T-helper 1 cell treated with Interleukin-12 subunit alpha and Interleukin-12 subunit beta and Interleukin-4 antibody, amounts not matched to agents 30 ng/mL and 1 ng/mL, for 36 hours (primary cell): Measurements from ENCODE around the gene BRS3. TPM values are rescaled to one million over a fixed set of nuclear protein-coding genes. Genes with fewer than 3 reads are reported as not detected.
"Not testable (repeated sequence)": the region's sequence is repeated elsewhere in the genome, so short reads cannot be mapped to it uniquely, and the experiment has no call there.

ENCODE experiments used
- intact Hi-C: fragments of 100-400 bp; cut with micrococcal nuclease; formaldehyde crosslinking; loops from one replicate; pipeline ENCODE4 v1.15.1; 2024
- total RNA-seq: library from RNA; stranded (reverse); gene quantifications from 2 replicates; pipeline ENCODE4 v1.2.3, GENCODE V29; 2022

Gene BRS3
- not detected in 2 replicates for total RNA-seq

- intact Hi-C loops: no loop called here
Measured at GRCh38 chrX:136487647-136488046, at the start of gene BRS3. TSS of gene BRS3 (plus strand) at chrX:136487947. CDS start at chrX:136488115, 168 bp downstream.

GRCh38 chrX:136438192-136438591, 49.6 kb upstream of the BRS3 start:
- intact Hi-C loops: no loop called here

DNA sequence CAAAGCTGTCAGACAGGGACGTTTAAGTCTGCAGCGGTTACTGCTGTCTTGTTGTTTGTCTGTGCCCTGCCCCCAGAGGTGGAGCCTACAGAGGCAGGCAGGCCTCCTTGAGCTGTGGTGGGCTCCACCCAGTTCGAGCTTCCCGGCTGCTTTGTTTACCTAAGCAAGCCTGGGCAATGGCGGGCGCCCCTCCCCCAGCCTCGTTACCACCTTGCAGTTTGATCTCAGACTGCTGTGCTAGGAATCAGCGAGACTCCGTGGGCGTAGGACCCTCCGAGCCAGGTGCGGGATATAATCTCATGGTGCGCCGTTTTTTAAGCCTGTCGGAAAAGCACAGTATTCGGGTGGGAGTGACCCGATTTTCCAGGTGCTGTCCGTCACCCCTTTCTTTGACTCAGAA, 42.1 kb upstream of the BRS3 start:
- intact Hi-C loops: not testable (repeated sequence)

DNA sequence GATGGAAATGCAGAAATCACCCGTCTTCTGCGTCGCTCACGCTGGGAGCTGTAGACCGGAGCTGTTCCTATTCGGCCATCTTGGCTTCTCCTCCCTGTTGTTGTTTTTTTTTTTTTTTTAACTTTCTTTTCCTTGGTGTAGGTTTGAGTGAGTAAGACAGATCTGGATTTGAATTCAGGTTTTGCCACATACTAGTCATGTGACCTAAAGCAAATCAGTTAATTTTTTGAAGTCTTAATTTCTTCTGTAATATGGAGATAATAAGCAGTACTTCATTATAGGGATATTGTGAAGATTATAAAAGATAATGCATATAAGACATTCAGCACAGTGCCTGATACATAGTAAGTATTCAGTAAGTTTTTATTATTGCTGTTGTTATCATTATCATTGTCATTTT, 41.5 kb upstream of the BRS3 start:
- intact Hi-C loops: no loop called here

DNA sequence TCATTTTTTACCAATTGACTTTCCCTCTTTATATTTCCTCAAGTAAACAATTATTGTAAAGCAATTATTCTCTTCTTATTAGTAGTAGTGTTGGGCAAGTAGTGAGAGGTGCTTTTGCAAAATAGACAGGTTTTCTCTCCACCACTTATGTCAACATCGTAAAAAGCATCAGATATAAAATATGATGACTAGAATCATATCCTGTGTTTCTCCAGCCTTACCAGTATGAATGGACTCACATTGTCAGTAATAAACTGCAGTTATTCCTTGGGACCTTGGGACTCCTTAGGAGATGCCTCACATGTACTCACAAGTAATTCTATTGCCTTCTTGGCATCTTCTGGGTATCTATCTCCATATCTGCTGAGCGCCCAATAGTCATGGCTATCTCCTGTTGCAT, 40.4 kb upstream of the BRS3 start:
- intact Hi-C loops: no loop called here

GRCh38 chrX:136447968-136448367, 39.8 kb upstream of the BRS3 start:
- intact Hi-C loops: no loop called here

DNA sequence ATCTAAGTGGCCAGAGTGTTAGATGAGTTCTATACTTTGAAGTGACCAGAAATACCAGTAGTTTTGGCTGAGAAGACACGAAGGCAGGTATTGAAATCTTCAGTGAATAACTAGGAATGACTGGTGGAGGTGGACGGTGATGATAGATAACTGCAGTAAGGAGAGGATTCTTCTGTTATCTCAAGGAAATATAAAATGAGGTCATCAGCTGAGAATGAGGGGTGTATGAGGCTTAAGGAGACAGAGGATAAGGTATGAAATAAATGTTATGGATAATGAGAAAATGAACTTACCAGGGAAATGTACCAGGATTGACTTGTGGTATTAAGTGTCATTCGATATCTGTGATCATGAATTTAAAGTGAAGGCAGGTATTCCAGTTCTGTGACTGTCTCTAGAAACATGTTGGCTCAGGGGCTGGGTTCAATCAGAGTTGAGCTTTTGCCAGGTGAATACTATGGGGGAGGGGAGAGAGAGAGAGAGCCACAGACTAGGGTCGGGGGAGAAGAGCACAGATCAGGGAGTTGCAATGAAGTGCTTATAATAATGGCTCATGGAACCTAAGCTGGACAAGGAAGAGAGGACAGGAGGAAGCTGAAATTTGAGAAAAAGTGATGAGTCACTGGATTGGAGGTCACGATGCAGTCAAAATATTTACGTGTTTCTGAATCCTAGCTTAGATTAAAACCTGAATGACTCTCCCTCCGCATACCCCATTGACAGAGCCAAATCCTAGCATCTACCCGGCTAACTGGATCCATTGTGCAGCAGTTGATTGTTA, 37.5 kb upstream of the BRS3 start:
- intact Hi-C loops: no loop called here

DNA sequence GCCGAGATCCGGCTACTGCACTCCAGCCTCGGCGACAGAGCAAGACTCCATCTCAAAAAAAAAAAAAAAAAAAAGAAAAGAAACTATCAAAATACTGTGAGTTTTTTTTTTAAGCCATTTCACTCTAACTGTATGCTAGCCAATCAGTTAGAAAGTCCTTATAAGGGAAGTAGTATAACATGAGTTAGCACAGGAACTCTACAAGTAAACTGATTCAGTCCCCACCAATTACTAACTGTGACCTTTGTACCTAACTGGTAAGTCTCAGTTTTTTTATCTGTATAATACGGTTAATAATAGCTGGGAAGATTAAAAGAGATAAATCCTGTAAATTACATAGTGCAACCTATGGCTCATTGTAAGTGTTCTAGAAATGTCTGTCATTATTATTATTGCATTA, 35.1 kb upstream of the BRS3 start:
- intact Hi-C loops: no loop called here

GRCh38 chrX:136453114-136453513, 34.6 kb upstream of the BRS3 start:
- intact Hi-C loops: no loop called here

GRCh38 chrX:136453771-136454170, 34.0 kb upstream of the BRS3 start:
- intact Hi-C loops: no loop called here

DNA sequence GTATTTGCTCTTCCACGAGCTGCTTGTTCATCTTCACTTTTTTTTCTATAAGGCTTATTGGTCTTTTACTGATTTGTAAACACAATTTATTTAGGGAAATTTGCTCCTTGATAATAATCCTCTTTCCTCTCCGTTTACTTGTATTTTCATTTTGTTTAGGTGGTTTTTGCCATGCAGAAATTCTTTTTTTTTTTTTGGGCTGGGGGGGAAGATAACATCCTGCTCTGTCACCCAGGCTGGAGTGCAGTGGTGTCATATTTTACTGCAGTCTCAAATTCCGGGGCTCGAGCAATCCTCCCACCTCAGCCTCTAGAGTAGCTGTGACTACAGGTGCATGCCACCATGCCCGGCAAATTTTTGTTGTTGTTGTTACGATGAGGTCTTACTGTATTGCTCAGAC, 31.6 kb upstream of the BRS3 start:
- intact Hi-C loops: no loop called here

DNA sequence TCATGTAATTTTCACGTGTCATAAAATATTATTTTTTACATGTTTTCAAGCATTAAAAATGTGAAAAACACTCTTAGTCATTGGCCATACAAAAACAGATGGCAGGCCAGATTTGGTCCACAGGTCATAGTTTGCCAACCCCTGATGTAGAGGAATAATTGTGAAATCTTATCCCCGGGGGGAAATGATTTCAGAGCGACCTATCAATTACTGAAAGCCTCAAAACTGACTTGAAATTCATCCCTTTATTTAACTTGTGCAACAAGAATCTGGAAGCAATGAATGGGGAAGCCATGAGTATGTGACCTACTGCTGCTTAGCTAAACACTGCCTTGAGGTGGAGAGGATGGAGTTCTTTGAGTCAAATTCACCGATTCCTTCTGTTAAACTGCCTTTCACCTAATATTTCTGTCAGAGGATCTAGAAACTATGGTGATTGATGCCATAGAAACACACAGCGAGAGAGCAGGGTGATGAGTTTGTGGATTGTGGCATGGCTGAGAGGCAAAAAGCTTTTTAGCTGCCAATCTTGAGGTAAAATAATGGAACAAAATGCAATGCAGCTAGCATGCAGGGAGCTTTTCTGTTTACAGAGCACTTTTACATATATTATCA, 30.3 kb upstream of the BRS3 start:
- intact Hi-C loops: no loop called here

- intact Hi-C loops: no loop called here
Measured at GRCh38 chrX:136464589-136464988, 23.2 kb upstream of the BRS3 start.

- intact Hi-C loops: no loop called here
Measured at GRCh38 chrX:136467303-136467702, 20.4 kb upstream of the BRS3 start.

DNA sequence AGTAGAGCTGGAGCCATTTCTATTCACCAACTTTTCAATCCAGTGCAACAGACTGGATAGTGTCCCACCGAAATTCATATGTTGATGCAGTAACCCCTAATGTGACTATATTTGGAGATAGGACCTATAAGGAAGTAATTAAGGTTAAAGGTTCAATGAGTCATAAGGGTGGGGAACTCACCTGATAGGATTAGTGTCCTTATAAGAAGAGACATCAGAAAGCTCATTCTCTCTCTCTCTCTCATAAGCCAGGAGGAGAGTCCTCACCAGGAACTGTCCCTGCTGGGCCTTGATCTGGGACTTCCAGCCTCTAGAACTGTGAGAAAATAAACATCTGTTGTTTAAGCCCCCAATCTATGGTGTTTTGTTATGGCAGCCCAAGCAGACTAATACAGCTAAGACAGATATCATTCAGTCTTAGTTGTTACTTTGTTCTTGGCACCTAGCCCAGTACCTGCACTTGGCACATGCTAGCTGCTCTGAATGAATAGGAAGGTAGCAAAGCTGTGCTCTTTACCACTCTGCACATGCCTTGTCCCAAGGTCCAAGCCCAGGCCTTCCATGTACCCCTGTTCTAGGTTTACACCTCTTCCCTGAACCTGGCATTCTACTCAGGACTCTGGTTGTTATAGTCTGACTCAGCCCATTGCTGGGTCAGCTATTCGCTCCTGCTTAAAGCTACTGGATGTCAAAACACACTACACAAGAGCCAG, 19.2 kb upstream of the BRS3 start:
- intact Hi-C loops: no loop called here

- intact Hi-C loops: no loop called here
Measured at GRCh38 chrX:136473663-136474062, 14.1 kb upstream of the BRS3 start.

- intact Hi-C loops: no loop called here
Measured at GRCh38 chrX:136475236-136475635, 12.5 kb upstream of the BRS3 start.

GRCh38 chrX:136476501-136476900, 11.2 kb upstream of the BRS3 start:
- intact Hi-C loops: no loop called here

DNA sequence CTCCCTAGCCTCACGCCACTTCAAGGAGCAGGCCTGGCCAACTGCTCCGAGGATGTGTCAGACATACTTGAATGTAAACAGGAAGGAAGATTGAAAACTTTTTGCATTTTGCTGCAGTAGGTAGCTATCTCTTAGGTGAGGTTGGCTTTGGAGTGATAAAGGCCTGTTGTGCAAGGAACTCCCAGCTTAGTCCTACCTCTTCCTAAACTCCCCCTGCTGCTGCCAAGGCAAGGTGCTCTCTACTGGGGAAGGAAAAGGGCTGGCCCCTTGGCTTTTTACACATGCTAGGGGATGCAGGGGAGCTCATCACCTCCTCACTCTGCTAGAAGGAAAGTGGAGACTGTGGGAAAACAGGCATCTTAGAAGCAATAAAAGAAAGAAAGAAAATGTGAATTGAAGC, 10.7 kb upstream of the BRS3 start:
- intact Hi-C loops: no loop called here

DNA sequence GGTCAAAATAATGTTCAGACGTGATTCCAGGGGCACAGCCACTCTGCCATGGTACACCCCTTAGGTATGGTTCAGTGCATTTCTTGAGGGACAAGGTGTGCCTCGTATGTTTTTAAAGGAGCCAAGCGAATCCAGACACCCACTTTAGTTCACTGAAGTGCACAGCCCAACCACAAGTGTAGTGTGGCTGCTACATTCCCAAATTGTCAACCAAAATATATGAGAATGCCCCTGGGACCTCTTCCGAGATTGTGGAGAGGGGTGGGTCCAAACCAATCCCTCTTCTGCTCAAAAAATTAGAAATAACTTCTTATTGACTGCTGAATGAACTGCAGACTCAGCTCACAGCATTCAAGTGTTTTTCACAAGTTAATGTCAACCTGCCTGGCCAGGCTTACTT, 7.4 kb upstream of the BRS3 start:
- intact Hi-C loops: no loop called here

GRCh38 chrX:136488706-136489105, 959 bp downstream of the BRS3 start:
- intact Hi-C loops: no loop called here

- intact Hi-C loops: loop anchor here (10.0 kb wide), 2 partner anchors 467 to 563 kb away; no protein-coding TSS in a partner anchor
Measured at GRCh38 chrX:136491832-136492231, 4.1 kb downstream of the BRS3 start.
